ENCODE data around the gene PLCB3.
"Not testable (repeated sequence)": the region's sequence is repeated elsewhere in the genome, so short reads cannot be mapped to it uniquely, and the experiment has no call there.

PLCB3 gene

DNA sequence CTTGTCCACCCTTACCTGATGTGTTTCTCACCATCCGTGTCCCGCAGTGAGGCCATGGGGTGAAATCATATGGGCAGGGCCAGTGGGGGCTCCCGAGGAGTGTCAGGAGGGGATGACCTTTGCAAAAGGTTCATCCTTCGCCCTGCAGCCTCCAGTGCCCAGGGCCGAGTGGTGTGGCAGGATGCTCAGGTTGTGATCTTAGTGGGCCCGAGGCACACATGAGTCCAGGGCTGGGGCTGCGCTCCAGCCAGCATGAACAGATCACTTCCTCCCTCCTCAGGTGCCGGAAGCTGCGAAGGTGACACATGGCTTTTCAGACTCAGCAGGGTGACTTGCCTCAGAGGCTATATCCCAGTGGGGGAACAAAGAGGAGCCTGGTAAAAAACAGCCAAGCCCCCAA lies 13.3 kb upstream of the PLCB3 start:
- FAIRE-seq = no peak

- no peak for FAIRE-seq
These were observed 12.3 kb upstream of the PLCB3 start for GRCh38 chr11:64238999-64239398.

- no peak for FAIRE-seq
These were observed 11.5 kb upstream of the PLCB3 start for GRCh38 chr11:64239662-64240434.

DNA sequence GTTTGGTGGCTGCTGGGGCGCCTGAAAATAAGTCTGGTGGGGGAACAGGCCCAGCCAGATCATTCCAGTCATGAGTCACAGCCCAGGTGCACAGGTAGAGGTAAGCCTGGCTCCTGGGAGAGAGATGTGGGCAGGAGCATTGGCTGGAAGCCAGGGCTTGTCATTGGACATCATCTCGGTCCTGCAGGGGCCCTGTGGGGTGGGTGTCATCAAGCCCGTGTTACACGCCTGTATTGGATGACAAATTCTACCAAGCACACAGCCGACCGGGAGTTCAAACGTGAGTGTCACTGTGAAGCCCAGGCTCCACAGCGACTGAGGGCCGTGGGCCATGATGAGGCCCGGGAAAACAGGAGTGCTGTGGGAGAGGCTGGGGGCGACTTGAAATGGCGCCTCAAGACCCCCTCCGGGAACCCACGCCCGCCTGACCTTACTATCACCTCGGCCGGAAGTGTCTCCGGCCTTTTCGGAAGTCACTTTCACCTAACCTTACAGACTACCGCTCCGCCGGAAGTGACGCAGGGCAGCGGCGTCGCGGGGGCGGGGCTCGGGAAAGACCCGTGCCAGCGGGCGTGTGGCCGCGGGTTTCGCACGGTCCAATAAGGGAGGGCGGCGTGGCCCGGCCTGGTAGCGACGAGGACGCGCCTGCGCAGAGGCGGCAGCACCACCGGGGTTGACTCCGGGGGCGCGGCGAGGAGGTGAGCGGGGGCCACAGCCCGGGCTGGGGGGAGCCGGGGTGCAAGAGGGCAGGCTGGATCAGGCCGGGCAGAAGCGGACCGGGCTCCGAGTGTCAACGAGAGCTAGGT lies 10.7 kb upstream of the PLCB3 start, which contains the start of gene FKBP2:
Gene FKBP2 (plus strand): TSS at position 661 of the 806 bp plus-strand sequence. CDS start 1,293 bp downstream, outside the sequence.
- FAIRE-seq = no peak

GRCh38 chr11:64241241-64241490 lies 10.2 kb upstream of the PLCB3 start:
- no peak for FAIRE-seq

DNA sequence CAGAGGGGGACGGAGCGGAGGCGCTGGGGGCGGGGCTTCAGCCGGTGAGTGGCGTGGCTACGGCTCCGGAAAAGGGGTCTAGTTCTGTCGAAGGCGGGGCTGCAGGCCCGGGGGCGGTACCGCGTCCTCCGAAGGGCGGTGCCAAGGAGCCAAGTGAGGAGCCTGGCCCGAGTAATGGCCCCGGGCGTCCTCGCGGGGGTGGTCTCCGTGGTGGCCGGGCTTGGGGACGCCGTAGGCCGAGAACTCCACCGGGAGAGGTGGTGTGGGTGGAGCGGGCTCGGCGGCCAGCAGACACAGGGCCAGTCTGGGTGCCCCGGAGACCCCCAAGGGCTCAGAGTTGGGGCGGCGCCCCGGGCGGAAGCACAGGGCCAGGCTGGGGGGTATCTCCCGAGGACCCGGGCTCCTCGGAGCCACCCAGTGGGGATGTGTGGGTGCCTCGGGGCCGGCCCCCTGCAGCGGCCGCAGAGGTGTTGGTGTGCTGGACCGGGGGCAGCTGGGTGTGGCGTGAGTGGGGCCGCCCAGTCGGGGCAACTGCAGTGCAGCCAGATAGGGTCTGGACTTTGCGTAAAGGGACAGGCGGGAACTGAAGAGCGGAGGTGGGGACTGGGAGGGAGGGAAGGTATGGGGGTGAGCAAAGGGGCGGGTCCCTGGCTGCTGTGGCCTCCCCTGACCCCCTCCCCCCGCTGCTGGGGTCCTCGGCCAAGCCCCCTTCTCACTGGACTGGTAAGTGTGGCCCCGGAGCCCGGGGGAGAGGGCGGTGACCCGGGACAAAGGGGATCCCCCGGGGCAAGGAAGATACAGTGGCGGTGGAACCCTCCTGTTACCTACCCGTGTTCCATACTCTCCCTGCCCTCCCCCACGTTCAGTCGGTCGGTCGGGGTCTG lies 9.6 kb upstream of the PLCB3 start:
- no peak for FAIRE-seq

DNA sequence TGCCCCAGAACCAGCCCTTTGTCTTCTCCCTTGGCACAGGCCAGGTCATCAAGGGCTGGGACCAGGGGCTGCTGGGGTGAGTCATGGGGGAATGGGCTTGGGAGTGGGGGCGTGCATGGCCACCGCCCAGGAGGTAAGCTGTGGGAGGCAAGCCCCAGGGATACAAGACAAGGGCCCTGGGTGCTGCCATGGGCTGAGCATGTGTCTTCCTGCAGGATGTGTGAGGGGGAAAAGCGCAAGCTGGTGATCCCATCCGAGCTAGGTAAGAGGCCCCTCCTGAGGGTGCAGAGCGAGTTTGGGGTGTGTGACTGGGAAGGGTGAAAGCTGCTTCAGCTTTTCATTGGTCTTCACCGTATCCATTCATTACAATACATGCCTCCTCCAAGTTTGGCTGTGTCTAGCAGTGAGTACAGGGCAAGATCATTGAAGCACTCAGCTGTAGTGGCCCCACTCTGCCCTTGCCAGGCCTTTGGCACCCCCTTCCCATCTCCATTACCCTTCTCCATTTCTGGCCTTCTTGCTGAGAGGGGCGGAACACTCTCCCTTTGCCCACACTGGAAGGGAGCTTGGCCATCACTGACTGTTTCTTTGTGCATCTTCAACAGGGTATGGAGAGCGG lies 8.0 kb upstream of the PLCB3 start:
- no peak for FAIRE-seq

- no peak for FAIRE-seq
These were observed 7.2 kb upstream of the PLCB3 start for GRCh38 chr11:64244107-64244506.

- FAIRE-seq = no peak
These were observed 6.4 kb upstream of the PLCB3 start for GRCh38 chr11:64244966-64245365.

DNA sequence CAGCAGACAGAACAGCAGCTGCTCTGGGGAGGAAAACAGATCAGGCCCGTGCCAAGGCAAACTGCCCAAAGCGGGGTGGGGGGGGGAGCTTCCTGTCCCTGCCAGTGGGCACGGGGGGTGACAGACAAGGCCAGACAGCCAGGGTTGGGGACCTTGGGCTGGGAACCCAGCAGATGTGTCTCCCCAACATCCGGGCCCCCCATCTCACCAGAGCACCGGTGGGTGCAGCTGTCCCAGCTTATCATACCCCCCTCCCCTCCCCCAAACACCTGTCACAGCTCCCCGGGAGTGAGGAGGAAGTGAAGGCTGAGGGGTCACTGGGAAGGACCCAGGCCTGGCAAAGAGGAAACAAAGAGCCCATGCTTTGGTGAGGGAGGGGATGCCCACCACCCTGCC lies 5.9 kb upstream of the PLCB3 start:
- FAIRE-seq = no peak

GRCh38 chr11:64245797-64246620 lies 5.3 kb upstream of the PLCB3 start:
- no peak for FAIRE-seq

GRCh38 chr11:64246621-64246870 lies 4.8 kb upstream of the PLCB3 start:
- FAIRE-seq = not testable (repeated sequence)

- no peak for FAIRE-seq
These were observed 4.2 kb upstream of the PLCB3 start, which contains the start of gene PPP1R14B for GRCh38 chr11:64246871-64247728. Gene PPP1R14B (minus strand): TSS chr11:64246943. CDS start chr11:64246673, 270 bp downstream.

DNA sequence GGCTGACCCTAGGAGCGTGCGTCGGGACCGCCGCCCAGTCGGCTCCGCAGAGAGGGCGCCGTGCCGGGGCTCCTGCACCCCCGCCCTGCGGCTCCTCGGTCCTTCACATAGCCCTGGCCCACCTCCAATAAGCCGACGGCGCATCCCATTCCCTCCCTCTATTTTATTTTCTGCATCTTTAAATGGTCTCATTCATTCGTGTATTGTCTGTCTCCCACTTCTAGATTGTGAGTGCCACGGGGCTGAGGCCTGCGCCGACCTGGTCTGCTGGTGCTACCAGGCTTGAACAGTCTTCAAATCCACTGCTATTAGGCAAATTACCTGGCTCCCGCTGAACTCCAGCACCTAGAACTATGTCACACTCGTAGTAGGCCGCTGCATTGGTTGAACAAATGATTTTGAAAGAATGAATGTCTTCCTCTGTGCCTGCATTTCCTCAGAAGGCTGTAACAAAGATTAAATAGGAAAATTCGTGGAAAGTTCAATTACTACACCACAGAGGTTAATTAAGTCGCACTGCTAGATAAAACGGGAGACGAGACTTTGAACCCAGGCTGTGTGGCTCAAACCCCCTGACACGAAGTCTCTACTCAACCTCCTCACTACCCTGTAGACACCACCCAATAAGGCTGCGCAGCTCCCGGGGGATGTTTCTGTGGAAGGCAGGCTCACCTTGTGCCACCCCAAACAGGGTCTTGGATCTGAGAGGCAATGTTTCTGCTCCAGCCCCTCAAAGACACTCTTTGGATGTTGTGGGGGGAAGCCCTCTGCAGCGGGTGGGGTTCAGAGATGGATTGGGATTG lies 3.4 kb upstream of the PLCB3 start:
- no peak for FAIRE-seq

DNA sequence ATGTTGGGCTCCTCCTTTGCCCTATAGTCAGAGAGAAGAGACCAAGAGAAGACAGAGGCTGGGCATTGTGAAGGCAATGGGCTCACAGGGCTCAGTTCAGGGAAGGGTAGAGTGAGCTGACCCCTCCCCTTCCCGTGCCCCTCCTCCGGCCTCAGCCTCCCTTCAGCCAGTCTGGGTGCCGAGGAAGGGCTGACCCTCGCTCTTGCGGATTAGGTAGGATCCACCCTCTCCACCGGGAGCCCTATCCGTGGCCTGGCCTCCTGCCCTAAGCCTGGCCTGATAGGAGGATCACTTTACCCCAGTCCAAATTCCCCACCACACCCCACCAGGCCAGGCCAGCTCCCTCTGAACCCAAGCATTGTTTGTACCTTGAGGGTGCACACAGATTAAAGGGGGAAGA lies 2.8 kb upstream of the PLCB3 start:
- no peak for FAIRE-seq

DNA sequence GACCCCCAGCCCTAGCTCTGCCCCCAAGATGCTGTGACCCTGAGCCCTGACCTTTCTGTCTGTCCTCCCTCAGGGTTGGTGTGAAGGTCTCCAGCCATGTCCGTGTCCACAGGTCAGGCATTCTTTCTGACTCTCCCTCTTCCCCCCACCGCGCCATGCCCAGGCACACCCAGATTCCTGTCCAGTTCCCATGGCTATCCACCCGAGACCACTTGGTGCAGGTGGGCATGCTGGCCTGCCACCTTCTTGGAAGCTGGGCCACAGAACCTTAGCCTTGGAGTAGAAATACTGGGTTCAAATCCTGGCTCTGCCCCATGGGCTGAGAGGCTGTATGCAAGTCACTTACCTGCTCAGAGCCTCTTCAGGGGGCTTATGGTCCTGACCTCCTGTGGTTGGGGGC lies 2.3 kb upstream of the PLCB3 start:
- no peak for FAIRE-seq

- FAIRE-seq = no peak
These were observed 1.5 kb upstream of the PLCB3 start for GRCh38 chr11:64249563-64250414.

GRCh38 chr11:64250415-64251015 lies 815 bp upstream of the PLCB3 start:
- FAIRE-seq = no peak

GRCh38 chr11:64251753-64252002 lies 348 bp downstream of the PLCB3 start:
- no peak for FAIRE-seq

All from islet of Langerhans (tissue), 1 donor.